Fibroblast of upper back skin (primary cell): ENCODE measurements around the gene TBC1D5.
"Not testable (repeated sequence)": the region's sequence is repeated elsewhere in the genome, so short reads cannot be mapped to it uniquely, and the experiment has no call there.

ENCODE experiments used
- DNase-seq: peaks from one replicate; pipeline ENCODE4 v3.0.0-alpha.2; 2013

TBC1D5 gene

DNA sequence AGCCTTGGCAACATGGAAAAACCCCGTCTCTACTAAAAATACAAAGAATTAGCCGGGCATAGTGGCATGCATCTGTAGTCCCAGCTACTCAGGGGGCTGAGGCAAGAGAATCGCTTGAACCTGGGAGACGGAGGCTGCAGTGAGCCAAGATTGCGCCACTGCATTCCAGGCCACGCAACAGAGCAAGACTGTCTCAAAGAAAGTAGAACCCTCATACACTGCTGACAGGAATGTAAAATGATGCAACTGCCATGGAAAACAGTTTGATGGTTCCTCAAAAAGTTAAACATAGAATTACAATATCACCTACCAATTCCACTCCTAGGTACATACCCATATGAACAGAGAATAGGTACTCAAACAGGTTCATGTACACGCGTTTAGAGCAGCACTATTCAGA, 158.9 kb downstream of the TBC1D5 start:
- DNase-seq: peak; percentile 31

DNA sequence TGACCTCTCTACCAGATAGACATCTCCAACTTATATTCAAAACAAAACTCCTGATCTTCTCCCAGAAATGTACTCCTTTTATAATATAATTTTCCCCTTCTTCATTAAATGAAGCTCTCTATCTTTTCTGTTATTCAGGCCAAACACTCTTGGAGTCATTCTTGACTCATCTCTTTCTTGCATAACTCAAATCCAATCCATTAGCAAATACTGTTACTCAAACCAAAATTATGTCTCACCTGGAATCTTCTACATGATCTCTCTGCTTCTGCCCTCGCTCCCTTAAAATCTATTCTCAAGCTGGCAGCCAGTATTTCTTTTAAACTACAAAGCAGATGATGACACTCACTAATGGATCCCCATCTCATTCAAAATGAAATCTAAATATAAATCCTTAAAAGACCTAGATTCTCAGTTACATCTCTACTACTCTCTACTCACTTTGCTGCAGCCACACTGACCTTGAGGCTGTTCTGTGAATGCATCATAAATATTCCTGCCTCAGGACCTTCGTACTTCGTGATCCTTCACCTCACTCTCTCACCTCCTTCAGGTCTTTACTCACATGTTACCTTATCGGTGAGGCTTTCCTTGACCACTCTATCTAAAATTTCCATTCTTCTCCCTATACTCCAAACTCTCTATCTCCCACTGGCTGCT, 160.9 kb downstream of the TBC1D5 start:
- DNase-seq: no peak

GRCh38 chr3:17580901-17581300, 161.5 kb downstream of the TBC1D5 start:
- no peak for DNase-seq

DNA sequence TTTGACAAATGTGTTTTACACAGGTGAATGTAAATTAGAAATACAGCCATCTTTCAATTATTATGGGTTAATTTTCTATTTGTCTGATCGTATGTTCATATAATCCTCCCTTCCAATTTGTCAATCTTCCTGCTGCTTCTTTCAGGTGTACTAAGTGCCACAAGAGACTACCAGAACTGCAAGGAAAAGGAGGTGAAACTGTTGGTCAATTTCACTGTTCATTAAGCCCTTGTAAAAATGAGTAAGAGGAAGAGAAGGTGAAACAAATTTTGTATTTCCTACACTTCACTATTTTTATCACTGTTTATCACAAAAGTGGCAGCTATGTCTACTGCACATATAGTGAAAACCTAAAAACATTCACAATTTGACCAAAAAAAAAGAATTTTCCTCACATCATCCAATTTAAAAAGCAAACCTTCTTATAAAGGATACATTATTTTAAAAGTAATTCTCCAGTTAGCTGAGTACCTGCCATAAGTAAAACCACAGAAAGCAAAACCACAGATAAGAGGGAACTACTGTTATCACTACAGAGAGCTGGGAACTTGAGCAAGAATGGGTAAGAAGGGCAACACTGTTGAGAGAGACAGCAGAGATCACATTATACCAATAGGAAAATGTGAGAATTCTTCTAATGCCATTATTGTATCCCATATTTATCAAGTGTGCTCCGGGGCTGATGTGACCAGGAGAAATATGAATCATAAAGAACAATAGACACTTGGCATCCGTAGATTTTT, 163.0 kb downstream of the TBC1D5 start:
- DNase-seq: no peak

DNA sequence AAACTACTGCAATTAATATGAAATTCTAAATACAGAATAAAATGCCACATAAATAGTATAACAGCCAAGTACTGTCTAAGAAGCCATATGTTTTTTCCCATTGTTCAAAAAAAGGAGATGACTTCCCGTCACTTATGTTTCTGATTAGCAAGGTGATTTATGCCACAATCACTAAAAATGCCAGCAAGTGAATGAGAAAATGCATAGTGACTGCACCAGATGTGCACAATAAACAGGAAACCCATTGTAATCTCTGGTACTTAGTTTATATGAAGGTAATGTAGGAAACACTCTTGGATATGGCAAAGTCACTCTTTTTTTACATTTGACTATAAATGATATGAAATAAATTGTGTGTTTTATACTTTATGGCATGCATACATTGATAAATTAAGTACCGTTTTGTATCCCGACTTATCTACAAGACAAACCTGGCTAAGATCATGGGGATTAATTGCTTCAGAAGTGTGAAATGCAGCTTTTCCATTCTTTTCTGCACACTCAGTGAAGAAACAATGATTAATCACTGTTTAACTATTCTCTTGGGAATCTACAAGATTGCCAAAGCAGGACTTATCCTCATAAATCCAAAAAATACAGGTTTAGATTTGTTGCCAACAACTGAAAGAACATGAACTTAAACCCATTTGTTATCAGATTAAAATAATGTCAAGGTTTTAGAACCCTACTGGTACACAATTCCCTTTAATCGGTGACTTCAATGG, 164.5 kb downstream of the TBC1D5 start:
- DNase-seq: peak; percentile 66

DNA sequence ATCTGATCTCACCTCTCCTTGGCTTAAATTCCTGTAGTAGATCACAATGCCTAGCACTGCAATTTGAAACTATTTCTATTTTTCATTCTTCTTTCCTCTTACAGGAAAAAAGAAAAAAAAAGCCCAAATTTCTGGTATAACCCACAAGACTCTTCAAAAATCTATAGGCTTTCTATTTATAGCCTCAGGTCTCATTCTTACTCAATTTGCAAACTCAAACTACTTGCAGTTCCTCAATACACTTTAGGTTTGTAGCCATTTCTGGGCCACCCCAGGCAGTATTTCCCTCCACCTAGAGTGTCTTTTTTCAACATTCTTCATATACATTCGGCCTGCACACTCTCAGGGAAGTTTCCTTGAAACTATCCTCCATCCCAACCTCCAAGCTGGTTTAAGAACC, 169.0 kb downstream of the TBC1D5 start:
- DNase-seq: no peak

DNA sequence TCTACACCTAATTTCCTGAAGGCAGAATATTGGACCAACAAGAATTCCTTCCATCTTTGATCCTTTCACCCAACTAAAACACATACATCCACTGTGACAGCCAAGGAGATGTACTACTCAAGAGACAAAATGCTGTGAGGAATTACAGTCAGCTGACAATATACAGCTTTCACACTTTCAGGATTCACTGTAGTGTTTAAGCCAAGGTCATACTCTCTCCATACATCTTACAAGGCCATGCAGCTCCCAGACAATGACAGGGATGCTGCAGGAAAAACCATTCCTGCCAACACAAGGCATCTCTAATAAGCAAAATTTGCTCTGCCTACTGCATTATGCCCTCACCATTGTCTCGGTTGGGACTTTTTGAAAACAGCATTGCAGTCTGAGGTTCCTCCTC, 170.7 kb downstream of the TBC1D5 start:
- DNase-seq: no peak

GRCh38 chr3:17562845-17563244, 179.6 kb downstream of the TBC1D5 start:
- no peak for DNase-seq

DNA sequence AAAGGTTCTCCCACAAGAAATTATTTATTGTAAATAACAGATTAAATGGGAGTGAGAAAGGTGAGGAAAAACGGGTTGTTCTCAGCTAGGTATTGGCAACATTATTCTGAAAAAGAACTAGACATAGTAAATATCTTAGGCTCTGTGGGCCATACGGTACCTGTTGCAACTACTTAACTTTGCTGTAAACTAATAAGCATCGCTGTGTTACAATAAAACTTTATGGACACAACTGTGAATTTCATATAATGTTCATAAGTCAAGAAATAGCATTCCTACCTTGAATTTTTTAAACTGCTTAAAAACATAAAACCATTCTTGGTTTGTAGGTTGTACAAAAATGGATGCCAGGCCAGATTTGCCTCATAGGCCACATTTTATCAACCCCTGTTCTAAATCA, 183.9 kb downstream of the TBC1D5 start:
- no peak for DNase-seq

- DNase-seq: no peak
Measured at GRCh38 chr3:17557749-17558463, 184.5 kb downstream of the TBC1D5 start.

GRCh38 chr3:17555525-17555924, 186.9 kb downstream of the TBC1D5 start:
- DNase-seq: no peak

DNA sequence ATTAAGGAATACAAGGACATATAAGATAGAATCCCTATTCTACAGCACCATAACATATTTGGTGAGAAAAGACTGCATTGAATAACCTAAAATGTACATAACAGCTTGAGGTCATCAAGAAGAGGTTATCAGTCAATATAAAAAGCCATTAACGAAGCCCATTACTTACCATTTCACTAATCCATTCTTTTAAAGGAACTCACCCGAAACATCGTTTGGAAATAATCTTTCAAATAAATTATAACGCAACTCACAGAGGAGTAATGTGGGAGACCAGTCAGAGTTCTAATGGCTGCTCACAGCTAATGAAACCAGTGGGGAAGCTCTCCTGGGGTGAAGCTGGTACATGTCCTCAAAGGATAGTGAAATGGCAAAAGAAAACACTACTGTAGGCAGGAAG, 188.4 kb downstream of the TBC1D5 start:
- no peak for DNase-seq

GRCh38 chr3:17553080-17553479, 189.4 kb downstream of the TBC1D5 start:
- no peak for DNase-seq

- no peak for DNase-seq
Measured at GRCh38 chr3:17552351-17552750, 190.1 kb downstream of the TBC1D5 start.

DNA sequence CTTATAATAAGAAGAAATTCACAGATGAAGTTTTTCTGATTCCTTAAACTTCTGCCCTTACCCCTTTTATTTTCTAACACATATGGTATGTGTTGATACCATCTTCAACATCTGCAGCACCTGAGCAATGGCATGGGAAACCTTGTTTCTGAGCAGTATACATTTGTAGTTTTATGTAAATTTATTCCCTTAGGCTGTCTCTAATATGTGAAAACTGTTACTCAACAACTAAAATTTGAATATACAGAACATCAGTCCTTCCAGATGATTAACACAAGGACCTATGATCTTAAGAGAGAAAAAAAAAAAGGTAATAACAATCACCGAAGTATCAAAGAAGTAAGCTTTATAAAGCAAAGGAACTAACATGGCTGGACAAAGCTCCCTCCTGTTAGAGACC, 190.5 kb downstream of the TBC1D5 start:
- DNase-seq: no peak

GRCh38 chr3:17551333-17551732, 191.1 kb downstream of the TBC1D5 start:
- no peak for DNase-seq

- DNase-seq: no peak
Measured at GRCh38 chr3:17550624-17551023, 191.8 kb downstream of the TBC1D5 start.

- DNase-seq: no peak
Measured at GRCh38 chr3:17546500-17547255, 195.8 kb downstream of the TBC1D5 start.

DNA sequence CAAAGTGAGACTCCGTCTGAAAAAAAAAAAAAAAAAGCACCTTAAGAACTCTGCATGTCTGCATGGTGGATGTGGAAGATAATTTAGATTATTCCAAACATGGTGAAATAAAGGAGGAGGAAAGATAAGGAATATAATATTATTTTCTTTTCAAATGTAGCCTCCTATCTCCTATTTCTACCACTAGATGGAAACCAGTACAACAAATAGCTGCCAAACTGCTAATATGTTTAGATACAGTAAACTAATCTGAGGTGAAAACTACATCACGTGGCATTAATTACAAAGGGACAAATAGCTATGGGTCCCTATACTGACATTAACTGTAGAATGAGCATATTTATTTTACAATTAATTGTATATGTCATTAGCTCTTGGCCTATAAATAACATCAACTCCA, 197.8 kb downstream of the TBC1D5 start:
- DNase-seq: peak; percentile 2

GRCh38 chr3:17542591-17542990, 199.8 kb downstream of the TBC1D5 start:
- peak; percentile 31 for DNase-seq

- no peak for DNase-seq
Measured at GRCh38 chr3:17539436-17539835, 203.0 kb downstream of the TBC1D5 start.

GRCh38 chr3:17535274-17535673, 207.2 kb downstream of the TBC1D5 start:
- DNase-seq: no peak

DNA sequence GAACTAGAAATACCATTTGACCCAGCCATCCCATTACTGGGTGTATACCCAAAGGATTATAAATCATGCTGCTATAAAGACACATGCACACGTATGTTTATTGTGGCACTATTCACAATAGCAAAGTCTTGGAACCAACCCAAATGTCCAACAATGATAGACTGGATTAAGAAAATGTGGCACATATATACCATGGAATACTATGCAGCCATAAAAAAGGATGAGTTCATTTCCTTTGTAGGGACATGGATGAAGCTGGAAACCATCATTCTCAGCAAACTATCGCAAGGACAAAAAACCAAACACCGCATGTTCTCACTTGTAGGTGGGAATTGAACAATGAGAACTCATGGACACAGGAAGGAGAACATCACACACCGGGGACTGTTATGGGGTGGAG, 210.0 kb downstream of the TBC1D5 start:
- not testable (repeated sequence) for DNase-seq
